H1 (cell line): ENCODE measurements around the gene CACNA2D3. TPM values are rescaled to one million over a fixed set of nuclear protein-coding genes. Genes with fewer than 3 reads are reported as not detected.

Experiments
- CTCF ChIA-PET: fragments of 300-600 bp; sonication (Branson Sonifier 250); formaldehyde crosslinking; loops from one replicate; lab custom pipeline; 2021; ENCODE audit not compliant: partially characterized antibody; lab: Charles Lee
- POLR2A ChIA-PET: fragments of 300-600 bp; sonication (Branson Sonifier 250); formaldehyde crosslinking; loops from one replicate; lab custom pipeline; 2021; ENCODE audit warnings: inconsistent platforms; ENCODE audit not compliant: partially characterized antibody; lab: Charles Lee
- DNase-seq, 2 experiments: peaks; one replicate each; pipeline versions ENCODE4 v3.0.0 to v3.0.0-alpha.2; 2010 to 2022; ENCODE audit warnings: low spot score in 2 of 2, low read depth in 1 of 2, mixed read lengths in 1 of 2
- FAIRE-seq: peaks from 2 replicates; lab custom pipeline; 2011; peaks lifted over from hg19 to GRCh38; lab: Jason Lieb, UNC
- H2AFZ ChIP-seq: 2 replicates; pipeline ENCODE4 v1.8.1; 2012; ENCODE audit warnings: low read length, inconsistent platforms
- H2AK5ac ChIP-seq: 2 replicates; pipeline ENCODE4 v1.6.1; 2013; ENCODE audit warnings: low read depth, low read length
- H2BK120ac ChIP-seq: replicated peaks from 2 replicates; pipeline ENCODE3; 2013; ENCODE audit warnings: low read depth, low read length, inconsistent platforms
- H2BK12ac ChIP-seq: 2 replicates; pipeline ENCODE4 v1.6.1; 2013; ENCODE audit warnings: low read depth, low read length
- H2BK15ac ChIP-seq: 2 replicates; pipeline ENCODE4 v1.6.1; 2013; ENCODE audit warnings: low read length
- H2BK20ac ChIP-seq: 2 replicates; pipeline ENCODE4 v1.6.1; 2013; ENCODE audit warnings: low read length
- H2BK5ac ChIP-seq: 2 replicates; pipeline ENCODE4 v1.6.1; 2013; ENCODE audit warnings: low read depth, low read length
- H3K14ac ChIP-seq: 2 replicates; pipeline ENCODE4 v1.6.1; 2013; ENCODE audit warnings: inconsistent platforms; ENCODE audit not compliant: insufficient read length
- H3K18ac ChIP-seq: 2 replicates; pipeline ENCODE4 v1.6.1; 2013; ENCODE audit warnings: low read length; ENCODE audit errors: extremely low read depth
- H3K23ac ChIP-seq: 2 replicates; pipeline ENCODE4 v1.6.1; 2013; ENCODE audit warnings: inconsistent platforms; ENCODE audit not compliant: insufficient read length
- H3K23me2 ChIP-seq: 2 replicates; pipeline ENCODE4 v1.6.1; 2013; ENCODE audit warnings: low read depth, low read length
- H3K27ac ChIP-seq: 2 replicates; pipeline ENCODE4 v1.6.1; 2011; ENCODE audit warnings: low read depth, low read length, inconsistent platforms
- H3K27me3 ChIP-seq, 4 experiments: replicated peaks in 1 of 4; 1 replicate in 1 of 4; 2 replicates in 3 of 4; pipeline versions ENCODE4 v1.6.1 to v1.8.1; 2011 to 2013; ENCODE audit warnings: low read length in 3 of 4, mild to moderate bottlenecking in 3 of 4, inconsistent platforms in 2 of 4, mixed read lengths in 2 of 4, moderate library complexity in 1 of 4; ENCODE audit not compliant: control insufficient read depth in 3 of 4, insufficient read depth in 3 of 4; ENCODE audit errors: extremely low read depth in 1 of 4
- H3K36me3 ChIP-seq, 4 experiments: 2 replicates each; pipeline versions ENCODE4 v1.6.1 to v1.8.1; 2011 to 2013; ENCODE audit warnings: mild to moderate bottlenecking in 4 of 4, low read length in 3 of 4, moderate library complexity in 2 of 4, control low read depth in 1 of 4, inconsistent platforms in 1 of 4; ENCODE audit not compliant: insufficient read depth in 4 of 4, control insufficient read depth in 2 of 4
- H3K4ac ChIP-seq: replicated peaks from 2 replicates; pipeline ENCODE3; 2013; ENCODE audit warnings: low read length, low read depth, mixed read lengths, inconsistent platforms; ENCODE audit not compliant: insufficient read length
- H3K4me1 ChIP-seq, 4 experiments: replicated peaks in 1 of 4; 1 replicate in 1 of 4; 2 replicates in 3 of 4; pipeline versions ENCODE4 v1.6.1 to v1.8.1; 2011 to 2013; ENCODE audit warnings: low read length in 3 of 4, inconsistent platforms in 2 of 4, mixed read lengths in 1 of 4; ENCODE audit not compliant: insufficient read depth in 4 of 4, control insufficient read depth in 3 of 4
- H3K4me2 ChIP-seq, 2 experiments: 2 replicates each; pipeline versions ENCODE4 v1.6.1 to v1.8.1; 2011 to 2013; ENCODE audit warnings: low read depth in 2 of 2, low read length in 2 of 2, control low read depth in 1 of 2, inconsistent platforms in 1 of 2, mild to moderate bottlenecking in 1 of 2; ENCODE audit not compliant: insufficient read depth in 1 of 2
- H3K4me3 ChIP-seq, 4 experiments: fragments of 200-600, 300-600 bp in 1 of 4; sonication (generic), shearing (Covaris generic), sonication (Bioruptor Twin) in 1 of 4; 2 replicates each; pipeline versions ENCODE4 v1.5.1 to v1.8.1; 2011 to 2016; ENCODE audit warnings: low read length in 4 of 4, low read depth in 3 of 4, control low read depth in 2 of 4, inconsistent platforms in 2 of 4, mild to moderate bottlenecking in 2 of 4, mixed read lengths in 1 of 4, moderate library complexity in 1 of 4; ENCODE audit not compliant: insufficient read depth in 2 of 4; ENCODE audit errors: extremely low read depth in 1 of 4
- H3K56ac ChIP-seq: replicated peaks from 2 replicates; pipeline ENCODE3; 2013; ENCODE audit warnings: low read depth, mild to moderate bottlenecking, mixed read lengths, low read length, inconsistent platforms; ENCODE audit not compliant: insufficient read length
- H3K79me1 ChIP-seq: 2 replicates; pipeline ENCODE4 v1.6.1; 2013; ENCODE audit warnings: low read depth, low read length, control low read depth
- H3K79me2 ChIP-seq, 2 experiments: 2 replicates each; pipeline versions ENCODE4 v1.6.1 to v1.8.1; 2012 to 2013; ENCODE audit warnings: low read length in 2 of 2, mild to moderate bottlenecking in 2 of 2, inconsistent platforms in 1 of 2; ENCODE audit not compliant: insufficient read depth in 2 of 2, control insufficient read depth in 1 of 2
- H3K9ac ChIP-seq, 4 experiments: replicated peaks in 1 of 4; 1 replicate in 1 of 4; 2 replicates in 3 of 4; pipeline versions ENCODE4 v1.6.1 to v1.8.1; 2011 to 2013; ENCODE audit warnings: low read depth in 3 of 4, low read length in 3 of 4, control low read depth in 2 of 4, mild to moderate bottlenecking in 2 of 4, moderate library complexity in 2 of 4, inconsistent platforms in 1 of 4; ENCODE audit errors: extremely low read depth in 1 of 4
- H3K9me3 ChIP-seq, 2 experiments: 2 replicates each; pipeline versions ENCODE4 v1.6.1 to v1.8.1; 2012 to 2013; ENCODE audit warnings: mild to moderate bottlenecking in 2 of 2, moderate library complexity in 2 of 2, control low read depth in 1 of 2, inconsistent platforms in 1 of 2, low read depth in 1 of 2, low read length in 1 of 2, mixed read lengths in 1 of 2; ENCODE audit not compliant: insufficient read depth in 2 of 2
- H4K20me1 ChIP-seq, 2 experiments: replicated peaks in 1 of 2; 2 replicates each; pipeline versions ENCODE3 to v1.8.1; 2011 to 2013; ENCODE audit warnings: inconsistent platforms in 2 of 2, low read length in 2 of 2, mild to moderate bottlenecking in 1 of 2; ENCODE audit not compliant: insufficient read depth in 2 of 2, control insufficient read depth in 1 of 2
- H4K5ac ChIP-seq: 2 replicates; pipeline ENCODE4 v1.6.1; 2013; ENCODE audit warnings: low read length, low read depth, mixed read lengths, inconsistent platforms; ENCODE audit not compliant: insufficient read length
- H4K8ac ChIP-seq: 2 replicates; pipeline ENCODE4 v1.8.0; 2013; ENCODE audit warnings: mild to moderate bottlenecking, moderate library complexity, low read length, inconsistent platforms; ENCODE audit not compliant: insufficient read depth; ENCODE audit errors: extremely low read depth
- H4K91ac ChIP-seq: replicated peaks from 2 replicates; pipeline ENCODE3; 2013; ENCODE audit warnings: low read length, mixed read lengths, inconsistent platforms; ENCODE audit not compliant: insufficient read length
- HDAC6 ChIP-seq: IDR thresholded peaks from one replicate; pipeline ENCODE4 v1.7.1; 2012; ENCODE audit warnings: low read depth, mild to moderate bottlenecking, inconsistent platforms, low read length, moderate library complexity
- RAD21 ChIP-seq, 2 experiments: IDR thresholded peaks in 1 of 2; conservative IDR thresholded peaks in 1 of 2; 2 replicates each; pipeline ENCODE4 v1.6.1; 2011; ENCODE audit warnings: low read depth in 2 of 2, low read length in 2 of 2, improper control_type of control experiment in 1 of 2, inconsistent platforms in 1 of 2, mild to moderate bottlenecking in 1 of 2, moderate library complexity in 1 of 2
- WGBS, 2 experiments: shearing (Covaris generic) in 1 of 2; methylation state at CpG; one replicate each; pipeline versions ENCODE4 v1.1.6 to v1.1.7; 2013 to 2015; ENCODE audit warnings: low lambda C conversion rate in 2 of 2, mixed read lengths in 2 of 2, inconsistent platforms in 1 of 2, low coverage in 1 of 2, missing lambda C conversion rate in 1 of 2; ENCODE audit not compliant: insufficient replicate concordance in 2 of 2, insufficient coverage in 1 of 2, insufficient read length in 1 of 2; ENCODE audit errors: extremely low coverage in 1 of 2, missing lambda C conversion rate in 1 of 2; 5-methylcytosine and 5-hydroxymethylcytosine counted together
- polyA plus RNA-seq, 7 experiments: library from polyadenylated mRNA; depleted of rRNA in 3 of 7; stranded (reverse) in 5 of 7; unstranded in 2 of 7; fragments of >200 nt in 5 of 7; fragments of 200-250 nt in 2 of 7; gene quantifications; 1 replicate in 5 of 7; 2 replicates in 1 of 7; 4 replicates in 1 of 7; pipeline versions ENCODE4 v1.2.1 to v1.2.3, GENCODE V29; 2011 to 2013; ENCODE audit warnings: missing spikeins in 2 of 7, mixed read lengths in 2 of 7
- total RNA-seq: library from RNA; stranded (reverse); fragmentation: NEBNext Ultra II Directional; extraction: Animal tissue kit (Norgen Biotek cat#: 25700); gene quantifications from 2 replicates; pipeline ENCODE4 v1.2.1, GENCODE V29; 2021

Gene CACNA2D3
- total and polyA plus RNA-seq, 2 of the 8 experiments (the other 6 are each of a cell fraction or from before 2014, with no cell fraction given) = 1.5 to 1.8 TPM

DNA sequence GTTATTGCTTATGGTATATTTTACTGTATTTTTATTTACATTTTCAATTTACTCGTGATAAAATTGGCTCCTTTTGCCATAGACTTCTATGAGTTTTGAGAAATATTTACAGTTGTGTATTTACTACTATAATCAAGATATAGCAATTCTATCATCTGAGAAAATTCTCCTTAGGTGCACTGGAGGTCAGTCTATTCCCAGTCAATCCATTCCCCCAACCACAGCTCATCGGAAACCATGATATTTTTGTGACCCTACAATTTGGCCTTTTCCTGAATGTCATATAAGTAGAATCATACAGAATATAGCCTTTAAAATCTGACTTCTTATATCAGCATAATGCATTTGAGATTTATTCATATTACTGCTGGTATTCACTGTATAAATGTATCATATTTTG lies 920.2 kb downstream of the CACNA2D3 start:
- Histone ChIP-seq H2BK5ac (no peak overlapping the region), H3K4ac (no peak overlapping the region), H3K23ac (no peak overlapping the region)
- TF ChIP-seq RAD21 (IDR thresholded peaks at IDR 0.05 in 1 of 2, conservative IDR thresholded peaks at IDR 0.05 in 1 of 2; ENCODE audit: low read depth in 2 of 2, low read length in 2 of 2) = peak; percentile 40 to 55
- no peak for TF ChIP-seq HDAC6
- TF ChIP-seq, all 59 proteins: peak for 1
- Histone ChIP-seq H2BK20ac (no peak overlapping the region), H3K9ac (no peak overlapping the region), H3K4me1 (no peaks in the 10 kb centered on the region), H3K79me1 (no peaks in the 10 kb centered on the region), H4K20me1 (no peaks in the 10 kb centered on the region), H3K79me2 (no peaks in the 10 kb centered on the region), H3K56ac (no peak overlapping the region), H2BK15ac (no peak overlapping the region), H4K8ac (no peak overlapping the region), H2BK12ac (no peak overlapping the region), H3K36me3 (no peaks in the 10 kb centered on the region), H3K23me2 (no peaks in the 10 kb centered on the region), H2AFZ (no peak overlapping the region), H3K9me3 (no peaks in the 10 kb centered on the region), H3K4me3 (no peak overlapping the region), H3K27ac (no peak overlapping the region), H3K4me2 (no peak overlapping the region), H3K18ac (no peak overlapping the region), H3K27me3 (no peaks in the 10 kb centered on the region), H2BK120ac (no peak overlapping the region), H4K91ac (no peak overlapping the region), H4K5ac (no peak overlapping the region), H2AK5ac (no peak overlapping the region), H3K14ac (no peak overlapping the region)
- WGBS, 2 experiments = 93% methylated on average over 2 of the region's 2 CpGs; no CpG with 5 or more reads in 1 of the 2 experiments
- DNase-seq (no peak), FAIRE-seq (no peak)
- POLR2A ChIA-PET = no interaction called here
- CTCF ChIA-PET = interaction anchor here (1.3 kb wide), 1 partner anchor 609 kb away, joined by 3 read pairs; no protein-coding TSS in a partner anchor
